ENCODE results near the gene RSPH3.

The RSPH3 gene

DNA sequence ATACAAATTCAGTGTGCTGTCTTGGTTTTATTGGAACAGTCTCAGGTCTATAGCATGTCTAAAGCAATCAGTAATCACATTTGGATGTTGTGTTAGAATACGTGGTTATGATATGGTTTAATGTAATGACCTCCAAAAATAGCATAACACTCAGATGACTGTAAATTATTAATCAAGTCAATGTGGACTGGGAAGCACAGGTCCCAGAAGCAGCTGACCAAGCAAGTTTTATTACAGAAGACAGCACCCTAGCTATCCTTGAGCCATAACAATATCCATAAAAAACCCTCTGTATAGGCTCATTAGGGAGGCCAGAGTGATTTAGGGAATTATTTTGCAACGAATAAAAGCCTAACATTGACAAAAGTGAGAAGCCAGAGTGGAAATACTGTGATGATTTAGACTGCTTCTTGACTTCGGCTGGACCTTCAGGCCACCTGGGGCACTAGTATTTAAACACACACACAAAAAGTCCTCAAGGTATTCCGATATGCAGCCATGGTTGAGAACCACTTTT is 66.9 kb downstream of the RSPH3 start:
- DNase-seq (ENCODE audit: low read depth in 2 of 2) = no peak

GRCh38 chr6:158928068-158928467 is 71.9 kb downstream of the RSPH3 start:
- no peak for DNase-seq (ENCODE audit: low read depth in 2 of 2)

DNA sequence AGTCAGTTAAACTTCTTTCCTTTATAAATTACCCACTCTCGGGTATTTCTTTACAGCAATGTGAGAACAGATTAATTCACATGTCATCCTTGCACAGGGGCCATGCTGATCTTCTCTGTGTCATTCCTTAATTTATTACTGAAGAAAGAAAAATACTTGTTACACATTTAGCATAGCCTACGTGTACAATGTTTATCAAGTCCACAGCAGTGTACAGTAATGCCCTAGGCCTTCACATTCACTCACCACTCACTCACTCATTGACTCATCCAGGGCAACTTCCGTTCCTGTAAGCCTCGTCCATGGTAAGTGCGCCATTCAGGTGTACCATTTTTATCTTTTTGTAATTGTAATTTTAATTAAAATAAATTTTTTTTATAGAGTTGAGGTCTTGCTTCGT is 73.6 kb downstream of the RSPH3 start:
- DNase-seq (ENCODE audit: low read depth in 2 of 2) = no peak

DNA sequence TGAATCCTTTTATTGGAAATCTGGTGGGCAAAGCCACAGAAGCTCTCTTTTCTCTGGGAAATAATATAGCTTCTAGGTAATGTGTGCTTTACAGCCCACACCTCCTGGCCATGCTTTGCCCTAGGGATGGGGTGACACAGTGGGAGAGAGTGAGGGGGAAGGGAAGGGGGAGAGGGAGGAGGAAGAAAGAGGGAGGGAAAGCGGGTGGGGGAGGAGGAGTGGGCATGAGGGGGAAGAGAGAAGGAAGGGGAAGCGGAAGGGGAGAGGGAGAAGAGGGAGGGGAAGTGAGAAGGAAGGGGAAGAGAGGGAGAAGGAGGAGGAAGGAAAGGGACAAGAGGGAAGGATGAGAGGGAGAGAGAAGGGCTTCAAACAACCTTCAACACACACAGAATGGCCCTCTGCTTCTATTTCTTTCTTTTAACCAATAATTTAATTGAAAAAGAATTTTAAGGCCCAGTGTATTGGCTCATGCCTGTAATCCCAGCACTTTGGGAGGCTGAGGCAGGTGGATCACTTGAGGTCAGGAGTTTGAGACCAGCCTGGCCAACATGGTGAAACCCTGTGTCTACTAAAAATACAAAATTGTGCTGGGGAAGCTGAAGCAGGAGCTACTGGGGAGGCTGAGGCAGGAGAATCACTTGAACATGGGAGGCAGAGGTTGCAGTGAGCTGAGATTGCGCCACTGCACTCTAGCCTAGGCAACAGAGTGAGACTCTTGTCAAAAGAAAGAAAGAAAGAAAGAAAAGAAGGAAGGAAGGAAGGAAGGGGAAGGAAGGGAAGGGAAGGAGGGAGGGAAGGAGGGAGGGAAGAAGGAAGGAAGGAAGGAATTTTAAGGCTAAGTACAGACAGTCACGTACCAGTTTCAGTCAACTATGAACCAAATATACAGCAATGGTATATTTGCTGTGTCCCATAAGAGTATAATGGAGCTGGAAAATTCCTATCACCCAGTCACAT is 75.2 kb downstream of the RSPH3 start:
- no peak for DNase-seq (ENCODE audit: low read depth in 2 of 2)

GRCh38 chr6:158923805-158924498 is 76.0 kb downstream of the RSPH3 start:
- DNase-seq (ENCODE audit: low read depth in 2 of 2) = no peak

All from activated CD8-positive, alpha-beta memory T cell treated with anti-CD3 and anti-CD28 coated beads for 4 hours (primary cell).